Measurements from ENCODE around the gene ODF2.
A peak's percentile ranks its signal among the peaks of the same experiment; 100 is the strongest.
"Not testable (repeated sequence)": the region's sequence is repeated elsewhere in the genome, so short reads cannot be mapped to it uniquely, and the experiment has no call there.

The ODF2 gene

GRCh38 chr9:128505414-128505765, 49.6 kb downstream of the ODF2 start:
- Histone ChIP-seq H3K4me3 (ENCODE audit: low read depth in 1 of 2, low read length in 2 of 2) (peak overlapping the region; percentile 80 to 83; a peak in 3 of 4 replicates), H2AFZ (ENCODE audit: low read depth, low read length) (no peak overlapping the region), H3K4me1 (ENCODE audit: insufficient read depth, low read length) (peaks cover 23% of the 10 kb centered on the region), H3K79me2 (ENCODE audit: insufficient read depth, low read length) (peaks cover 30% of the 10 kb centered on the region), H3K9ac (ENCODE audit: low read depth, low read length) (peak overlapping the region; percentile 68), H3K4me2 (ENCODE audit: insufficient read depth, low read length) (peak overlapping the region; percentile 67), H3K27ac (ENCODE audit: low read length) (peak overlapping the region; percentile 78), H3K9me3 (ENCODE audit: insufficient read depth, low read length, severe bottlenecking) (no peaks in the 10 kb centered on the region), H3K27me3 (ENCODE audit: insufficient read depth, low read length, poor library complexity) (no peaks in the 10 kb centered on the region), H4K20me1 (ENCODE audit: insufficient read depth, low read length) (no peaks in the 10 kb centered on the region), H3K36me3 (ENCODE audit: insufficient read depth, low read length) (peaks cover 28% of the 10 kb centered on the region)
- no peak for TF ChIP-seq EZH2 (IDR thresholded peaks at IDR 0.05; ENCODE audit: borderline replicate concordance, low read depth, low read length, severe bottlenecking)
- TF ChIP-seq CTCF (IDR thresholded peaks at IDR 0.05; ENCODE audit: borderline replicate concordance, extremely low read depth, low read length, poor library complexity, severe bottlenecking), result no peak
- ATAC-seq (ENCODE audit: insufficient read depth, low read depth) (no peak), DNase-seq (no peak)

GRCh38 chr9:128505906-128506305, 50.1 kb downstream of the ODF2 start:
- not testable (repeated sequence) for DNase-seq; ATAC-seq (ENCODE audit: insufficient read depth, low read depth); H3K27me3 ChIP-seq (ENCODE audit: insufficient read depth, low read length, poor library complexity); H4K20me1 ChIP-seq (ENCODE audit: insufficient read depth, low read length); H2AFZ ChIP-seq (ENCODE audit: low read depth, low read length); H3K27ac ChIP-seq (ENCODE audit: low read length); H3K9me3 ChIP-seq (ENCODE audit: insufficient read depth, low read length, severe bottlenecking)
- H3K79me2 ChIP-seq (ENCODE audit: insufficient read depth, low read length), result peaks cover 30% of the 10 kb centered on the region
- H3K4me1 ChIP-seq (ENCODE audit: insufficient read depth, low read length), result peaks cover 23% of the 10 kb centered on the region
- H3K4me3 ChIP-seq (ENCODE audit: low read depth in 1 of 2, low read length in 2 of 2), result peak overlapping the region in 1 of 2 experiments; percentile 83; a peak in 2 of 4 replicates
- peak overlapping the region; percentile 68; the same call in 1 of the 2 replicates for H3K9ac ChIP-seq (ENCODE audit: low read depth, low read length)
- H3K36me3 ChIP-seq (ENCODE audit: insufficient read depth, low read length), result peaks cover 27% of the 10 kb centered on the region
- H3K4me2 ChIP-seq (ENCODE audit: insufficient read depth, low read length), result peak overlapping the region; percentile 67; the same call in 1 of the 2 replicates

- no peaks in the 10 kb centered on the region for H3K4me1 ChIP-seq (ENCODE audit: insufficient read depth, low read length)
- H4K20me1 ChIP-seq (ENCODE audit: insufficient read depth, low read length), result no peaks in the 10 kb centered on the region
- H2AFZ ChIP-seq (ENCODE audit: low read depth, low read length), result no peak overlapping the region
- no peaks in the 10 kb centered on the region for H3K27me3 ChIP-seq (ENCODE audit: insufficient read depth, low read length, poor library complexity)
- no peak overlapping the region for H3K27ac ChIP-seq (ENCODE audit: low read length)
- peaks cover 10% of the 10 kb centered on the region; the same call in 1 of the 2 replicates for H3K79me2 ChIP-seq (ENCODE audit: insufficient read depth, low read length)
- TF ChIP-seq CTCF (IDR thresholded peaks at IDR 0.05; ENCODE audit: borderline replicate concordance, extremely low read depth, low read length, poor library complexity, severe bottlenecking) (no peak), EZH2 (IDR thresholded peaks at IDR 0.05; ENCODE audit: borderline replicate concordance, low read depth, low read length, severe bottlenecking) (no peak)
- ATAC-seq (ENCODE audit: insufficient read depth, low read depth) (no peak), DNase-seq (no peak)
- H3K36me3 ChIP-seq (ENCODE audit: insufficient read depth, low read length), result peaks cover 65% of the 10 kb centered on the region
- no peaks in the 10 kb centered on the region for H3K9me3 ChIP-seq (ENCODE audit: insufficient read depth, low read length, severe bottlenecking)
- no peak overlapping the region for H3K4me3 ChIP-seq (ENCODE audit: low read depth in 1 of 2, low read length in 2 of 2)
- no peak overlapping the region for H3K9ac ChIP-seq (ENCODE audit: low read depth, low read length)
- H3K4me2 ChIP-seq (ENCODE audit: insufficient read depth, low read length), result no peak overlapping the region
Observed at GRCh38 chr9:128512820-128513219, 57.0 kb downstream of the ODF2 start.

- H3K9ac ChIP-seq (ENCODE audit: low read depth, low read length), result no peak overlapping the region
- DNase-seq (no peak), ATAC-seq (ENCODE audit: insufficient read depth, low read depth) (no peak)
- no peaks in the 10 kb centered on the region for H3K4me1 ChIP-seq (ENCODE audit: insufficient read depth, low read length)
- 0 out of 2 replicates have a peak, but pooled peaks cover 3% of the 10 kb centered on the region for H3K79me2 ChIP-seq (ENCODE audit: insufficient read depth, low read length)
- H3K36me3 ChIP-seq (ENCODE audit: insufficient read depth, low read length), result peaks cover 71% of the 10 kb centered on the region
- H2AFZ ChIP-seq (ENCODE audit: low read depth, low read length), result no peak overlapping the region
- no peak overlapping the region for H3K4me3 ChIP-seq (ENCODE audit: low read depth in 1 of 2, low read length in 2 of 2)
- H3K27me3 ChIP-seq (ENCODE audit: insufficient read depth, low read length, poor library complexity), result no peaks in the 10 kb centered on the region
- no peak overlapping the region for H3K4me2 ChIP-seq (ENCODE audit: insufficient read depth, low read length)
- no peaks in the 10 kb centered on the region for H4K20me1 ChIP-seq (ENCODE audit: insufficient read depth, low read length)
- no peak overlapping the region for H3K27ac ChIP-seq (ENCODE audit: low read length)
- TF ChIP-seq EZH2 (IDR thresholded peaks at IDR 0.05; ENCODE audit: borderline replicate concordance, low read depth, low read length, severe bottlenecking), result no peak
- no peak for TF ChIP-seq CTCF (IDR thresholded peaks at IDR 0.05; ENCODE audit: borderline replicate concordance, extremely low read depth, low read length, poor library complexity, severe bottlenecking)
- no peaks in the 10 kb centered on the region for H3K9me3 ChIP-seq (ENCODE audit: insufficient read depth, low read length, severe bottlenecking)
Observed at GRCh38 chr9:128521956-128522355, 66.2 kb downstream of the ODF2 start.

Measured in DND-41 (cell line).